ENCODE data around the gene RNF208. TPM values are rescaled to one million over a fixed set of nuclear protein-coding genes. Genes with fewer than 3 reads are reported as not detected.

The RNF208 gene
- total and polyA plus RNA-seq, 9 of the 15 experiments (the other 6 are each of a cell fraction or from before 2014, with no cell fraction given), result 0.15 to 6.9 (median 0.50) TPM; not detected in 2

GRCh38 chr9:137240841-137241489 lies 18.9 kb upstream of the RNF208 start, which contains the start of gene TUBB4B (continued):
- peak; percentile 98 for TF ChIP-seq TAF7 (tag; IDR thresholded peaks at IDR 0.05)
- TF ChIP-seq SAP30 (IDR thresholded peaks at IDR 0.05; ENCODE audit: borderline replicate concordance, insufficient read depth, low read depth, low read length, poor library complexity, severe bottlenecking), result peak; percentile 6
- TF ChIP-seq, protein P1, sequence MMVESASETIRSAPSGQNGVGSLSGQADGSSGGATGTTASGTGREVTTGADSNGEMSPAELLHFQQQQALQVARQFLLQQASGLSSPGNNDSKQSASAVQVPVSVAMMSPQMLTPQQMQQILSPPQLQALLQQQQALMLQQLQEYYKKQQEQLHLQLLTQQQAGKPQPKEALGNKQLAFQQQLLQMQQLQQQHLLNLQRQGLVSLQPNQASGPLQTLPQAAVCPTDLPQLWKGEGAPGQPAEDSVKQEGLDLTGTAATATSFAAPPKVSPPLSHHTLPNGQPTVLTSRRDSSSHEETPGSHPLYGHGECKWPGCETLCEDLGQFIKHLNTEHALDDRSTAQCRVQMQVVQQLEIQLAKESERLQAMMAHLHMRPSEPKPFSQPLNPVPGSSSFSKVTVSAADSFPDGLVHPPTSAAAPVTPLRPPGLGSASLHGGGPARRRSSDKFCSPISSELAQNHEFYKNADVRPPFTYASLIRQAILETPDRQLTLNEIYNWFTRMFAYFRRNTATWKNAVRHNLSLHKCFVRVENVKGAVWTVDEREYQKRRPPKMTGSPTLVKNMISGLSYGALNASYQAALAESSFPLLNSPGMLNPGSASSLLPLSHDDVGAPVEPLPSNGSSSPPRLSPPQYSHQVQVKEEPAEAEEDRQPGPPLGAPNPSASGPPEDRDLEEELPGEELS (CRISPR knock-in tag; IDR thresholded peaks at IDR 0.05; ENCODE audit: borderline replicate concordance), result peak; percentile 72; the same call in 1 of the 2 replicates
- TF ChIP-seq CXXC5 (CRISPR knock-in tag; IDR thresholded peaks at IDR 0.05), result peak; percentile 94
- TF ChIP-seq ZNF609 (CRISPR knock-in tag; IDR thresholded peaks at IDR 0.05; ENCODE audit: borderline replicate concordance), result peak; percentile 63; the same call in 1 of the 2 replicates
- TF ChIP-seq ZHX1 (conservative IDR thresholded peaks at IDR 0.05; ENCODE audit: low read length), result no peak
- TF ChIP-seq NFE2L1 (tag; IDR thresholded peaks at IDR 0.05; ENCODE audit: borderline replicate concordance, low read depth), result no peak
- TF ChIP-seq TFAP4 (CRISPR knock-in tag; IDR thresholded peaks at IDR 0.05; ENCODE audit: borderline replicate concordance), result peak; percentile 38
- peak; percentile 42; the same call in 1 of the 2 replicates for TF ChIP-seq TARDBP (IDR thresholded peaks at IDR 0.05)
- TF ChIP-seq ZNF263 (CRISPR knock-in tag; IDR thresholded peaks at IDR 0.05; ENCODE audit: borderline replicate concordance), result no peak
- no peak for TF ChIP-seq ELK1 (CRISPR knock-in tag; IDR thresholded peaks at IDR 0.05)
- TF ChIP-seq ATF2 (CRISPR knock-in tag; IDR thresholded peaks at IDR 0.05), result no peak

Measured in K562 (cell line).